ENCODE data around the gene NDUFA3. TPM values are rescaled to one million over a fixed set of nuclear protein-coding genes. Genes with fewer than 3 reads are reported as not detected.

The NDUFA3 gene
- total RNA-seq, 4 donors from 2014 or later, result 20.9 to 29.5 (median 25.4) TPM

DNA sequence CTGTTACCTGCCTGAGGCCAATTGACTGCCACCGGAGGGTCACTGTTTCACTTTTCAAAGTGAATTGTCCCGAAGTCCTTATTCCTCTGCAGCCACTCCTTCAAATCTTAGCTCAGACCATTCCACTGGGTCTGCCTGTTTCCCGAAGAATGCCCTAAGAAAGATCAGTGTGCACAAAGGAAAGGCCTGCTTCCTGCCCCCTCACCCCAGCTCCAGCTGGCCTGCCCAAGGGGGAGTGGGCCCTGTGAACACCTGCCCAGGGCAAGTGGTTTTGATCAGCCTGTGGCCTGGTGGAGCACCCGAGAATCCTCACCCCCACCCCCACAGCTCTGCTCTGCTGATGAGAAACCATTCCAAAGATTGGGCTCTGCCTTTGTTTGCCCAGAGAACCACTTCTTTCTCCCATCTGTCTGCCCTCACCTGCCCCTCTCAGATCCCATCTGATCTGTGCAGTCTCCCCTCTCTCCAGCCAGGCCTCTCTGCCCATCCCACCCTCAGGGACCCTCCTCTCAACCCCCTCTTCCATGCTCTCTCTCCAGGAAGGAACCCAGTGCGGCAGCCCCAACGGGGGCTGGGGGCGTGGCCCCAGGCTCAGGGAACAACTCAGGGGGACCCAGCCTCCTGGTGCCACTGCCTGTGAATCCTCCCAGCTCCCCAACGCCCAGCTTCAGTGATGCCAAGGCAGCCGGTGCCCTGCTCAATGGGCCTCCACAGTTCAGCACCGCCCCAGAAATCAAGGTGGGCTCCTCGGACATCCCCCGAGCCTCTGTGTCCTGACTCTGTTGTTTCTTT is 46.6 kb downstream of the NDUFA3 start:
- no peak overlapping the region for H3K27ac ChIP-seq
- no peak overlapping the region for H3K4me3 ChIP-seq
- H3K9me3 ChIP-seq, result no peaks in the 10 kb centered on the region
- no peak for TF ChIP-seq POLR2A (IDR thresholded peaks at IDR 0.05)
- TF ChIP-seq, protein P1, sequence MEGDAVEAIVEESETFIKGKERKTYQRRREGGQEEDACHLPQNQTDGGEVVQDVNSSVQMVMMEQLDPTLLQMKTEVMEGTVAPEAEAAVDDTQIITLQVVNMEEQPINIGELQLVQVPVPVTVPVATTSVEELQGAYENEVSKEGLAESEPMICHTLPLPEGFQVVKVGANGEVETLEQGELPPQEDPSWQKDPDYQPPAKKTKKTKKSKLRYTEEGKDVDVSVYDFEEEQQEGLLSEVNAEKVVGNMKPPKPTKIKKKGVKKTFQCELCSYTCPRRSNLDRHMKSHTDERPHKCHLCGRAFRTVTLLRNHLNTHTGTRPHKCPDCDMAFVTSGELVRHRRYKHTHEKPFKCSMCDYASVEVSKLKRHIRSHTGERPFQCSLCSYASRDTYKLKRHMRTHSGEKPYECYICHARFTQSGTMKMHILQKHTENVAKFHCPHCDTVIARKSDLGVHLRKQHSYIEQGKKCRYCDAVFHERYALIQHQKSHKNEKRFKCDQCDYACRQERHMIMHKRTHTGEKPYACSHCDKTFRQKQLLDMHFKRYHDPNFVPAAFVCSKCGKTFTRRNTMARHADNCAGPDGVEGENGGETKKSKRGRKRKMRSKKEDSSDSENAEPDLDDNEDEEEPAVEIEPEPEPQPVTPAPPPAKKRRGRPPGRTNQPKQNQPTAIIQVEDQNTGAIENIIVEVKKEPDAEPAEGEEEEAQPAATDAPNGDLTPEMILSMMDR (IDR thresholded peaks at IDR 0.05), result no peak
- intact Hi-C loops (cut with DNase I), result no loop called here
- no peak for DNase-seq
- H3K27me3 ChIP-seq, result no peaks in the 10 kb centered on the region
- WGBS, 2 donors, result 82 to 86% methylated on average over 8 to 9 of the region's 12 CpGs
- H3K4me1 ChIP-seq, result peaks cover 0 to 27% (median 0%) of the 10 kb centered on the region in 3 donors
- H3K36me3 ChIP-seq, result peaks cover 76 to 100% (median 90%) of the 10 kb centered on the region in 3 donors

DNA sequence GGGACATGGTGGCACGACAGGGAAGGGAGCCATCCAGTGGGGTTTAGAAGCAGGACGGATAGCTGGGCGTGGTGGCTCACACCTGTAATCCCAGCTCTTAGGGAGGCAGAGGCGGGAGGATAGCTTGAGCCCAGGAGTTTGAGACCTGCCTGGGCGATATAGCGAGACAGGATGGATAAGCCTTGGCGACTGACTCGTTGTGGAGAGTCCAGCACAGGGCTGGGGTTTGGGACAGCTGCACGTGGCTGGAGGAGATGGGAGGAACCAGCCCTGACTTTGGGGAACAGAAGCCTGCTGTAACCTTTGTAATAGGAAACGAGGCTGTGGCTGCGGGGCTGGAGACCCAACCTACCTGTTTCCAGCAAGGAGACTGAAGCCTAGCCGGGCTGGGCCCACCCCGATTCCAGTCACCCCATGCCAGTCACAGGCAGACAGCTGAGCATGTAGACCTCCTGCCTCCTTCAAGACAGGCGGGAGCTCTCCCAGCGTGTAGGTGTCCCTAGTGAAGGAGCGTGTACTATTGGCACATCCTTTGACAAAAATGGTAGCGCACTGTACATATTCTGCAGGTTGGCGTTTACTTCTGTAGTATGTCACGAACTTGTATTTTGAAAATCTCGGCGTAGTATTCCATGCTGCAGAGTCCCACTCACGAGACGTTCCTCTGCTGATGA is 48.8 kb downstream of the NDUFA3 start:
- intact Hi-C loops (cut with DNase I), result no loop called here
- H3K9me3 ChIP-seq, result no peaks in the 10 kb centered on the region
- peaks cover 77 to 100% (median 90%) of the 10 kb centered on the region in 3 donors for H3K36me3 ChIP-seq
- H3K27me3 ChIP-seq, result no peaks in the 10 kb centered on the region
- TF ChIP-seq, protein P1 (IDR thresholded peaks at IDR 0.05), result no peak
- no peak for TF ChIP-seq POLR2A (IDR thresholded peaks at IDR 0.05)
- no peak for DNase-seq
- H3K4me1 ChIP-seq, result peaks cover 0 to 34% (median 0%) of the 10 kb centered on the region in 3 donors
- 78 to 80% methylated on average over 16 to 23 of the region's 23 CpGs for WGBS, 2 donors
- H3K4me3 ChIP-seq, result no peak overlapping the region
- no peak overlapping the region for H3K27ac ChIP-seq

DNA sequence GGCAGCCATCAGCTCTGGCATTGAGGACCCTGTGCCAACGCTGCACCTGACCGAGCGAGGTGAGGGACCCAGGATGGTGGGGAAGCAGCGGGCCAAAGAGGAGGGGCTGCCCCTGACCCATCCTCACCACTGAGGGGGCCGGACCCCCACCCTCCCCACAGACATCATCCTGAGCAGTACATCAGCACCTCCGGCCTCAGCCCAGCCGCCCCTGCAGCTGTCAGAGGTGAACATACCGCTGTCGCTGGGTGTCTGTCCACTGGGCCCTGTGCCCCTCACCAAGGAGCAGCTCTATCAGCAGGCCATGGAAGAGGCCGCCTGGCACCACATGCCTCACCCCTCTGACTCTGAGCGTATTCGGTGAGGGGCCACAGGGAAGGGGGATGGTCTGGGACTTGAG is 49.6 kb downstream of the NDUFA3 start:
- no peaks in the 10 kb centered on the region for H3K9me3 ChIP-seq
- DNase-seq, result no peak
- WGBS, 2 donors, result 90% methylated on average over 4 of the region's 12 CpGs; no CpG with 5 or more reads in 1 of the 2 donors

DNA sequence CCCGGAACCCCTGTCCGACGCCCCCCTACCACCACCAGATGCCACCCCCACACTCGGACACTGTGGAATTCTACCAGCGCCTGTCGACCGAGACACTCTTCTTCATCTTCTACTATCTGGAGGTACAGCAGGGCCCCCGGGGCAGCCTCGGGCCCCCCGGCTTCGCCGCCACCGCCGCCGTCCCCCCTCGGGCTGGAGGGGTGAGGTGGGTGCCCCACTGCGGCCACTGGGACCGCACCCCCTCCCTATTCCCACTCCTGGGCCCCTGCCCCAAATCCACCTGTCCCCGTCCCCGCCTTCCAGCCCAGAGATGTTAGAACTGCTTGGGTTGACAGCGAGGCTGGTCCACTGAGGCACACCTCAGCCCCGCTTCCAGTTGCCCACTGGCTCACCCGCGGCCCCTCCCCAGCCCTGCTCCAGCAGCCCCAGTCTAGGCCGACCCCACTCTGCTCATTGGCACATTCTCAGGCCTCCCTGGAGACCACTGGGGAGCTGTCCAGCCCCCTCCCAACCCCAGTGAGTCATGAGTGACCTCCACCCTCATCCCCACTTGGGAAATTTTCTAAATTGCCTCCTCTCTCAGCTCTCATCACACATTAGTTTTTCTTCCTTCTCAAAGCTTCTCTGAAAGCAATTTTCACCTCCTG is 50.3 kb downstream of the NDUFA3 start:
- Histone ChIP-seq H3K4me3 (no peak overlapping the region), H3K9me3 (no peaks in the 10 kb centered on the region), H3K4me1 (peaks cover 0 to 39% (median 3%) of the 10 kb centered on the region in 3 donors), H3K36me3 (peaks cover 68 to 100% (median 92%) of the 10 kb centered on the region in 3 donors), H3K27me3 (no peaks in the 10 kb centered on the region), H3K27ac (peak overlapping the region in 2 of 4 donors; percentile 6 to 17)
- intact Hi-C loops (cut with DNase I), result no loop called here
- WGBS, 2 donors, result 82 to 83% methylated on average over 10 to 13 of the region's 25 CpGs
- DNase-seq, result no peak
- TF ChIP-seq, protein P1 (IDR thresholded peaks at IDR 0.05), result no peak
- no peak for TF ChIP-seq POLR2A (IDR thresholded peaks at IDR 0.05)

More for the DNA sequence above, 49.6 kb downstream of the NDUFA3 start:
- peaks cover 73 to 100% (median 90%) of the 10 kb centered on the region in 3 donors for H3K36me3 ChIP-seq
- H3K4me1 ChIP-seq, result peaks cover 0 to 36% (median 0%) of the 10 kb centered on the region in 3 donors
- intact Hi-C loops (cut with DNase I), result no loop called here
- no peak overlapping the region for H3K4me3 ChIP-seq
- no peak overlapping the region for H3K27ac ChIP-seq
- H3K27me3 ChIP-seq, result no peaks in the 10 kb centered on the region
- TF ChIP-seq, protein P1 (IDR thresholded peaks at IDR 0.05), result no peak
- no peak for TF ChIP-seq POLR2A (IDR thresholded peaks at IDR 0.05)

All from esophagus squamous epithelium (tissue), 5 donors.